CD4-positive, alpha-beta T cell treated with Interleukin-6 at 100 ng/mL for 8 hours (primary cell): Measurements from ENCODE around the gene SRL.

Source experiments
- DNase-seq: peaks from one replicate; pipeline ENCODE4 v3.0.0-alpha.2; 2020; ENCODE audit warnings: mixed read lengths, low spot score

The SRL gene

GRCh38 chr16:4202615-4203345 is 39.1 kb downstream of the SRL start:
- no peak for DNase-seq

GRCh38 chr16:4200781-4201137 is 41.1 kb downstream of the SRL start:
- DNase-seq = no peak

- DNase-seq = peak; percentile 16
Observed at GRCh38 chr16:4200000-4200780, 41.7 kb downstream of the SRL start.

- DNase-seq = no peak
Observed at GRCh38 chr16:4198816-4199215, 43.1 kb downstream of the SRL start.

- no peak for DNase-seq
Observed at GRCh38 chr16:4194661-4195060, 47.2 kb downstream of the SRL start.

GRCh38 chr16:4193920-4194319 is 48.0 kb downstream of the SRL start:
- no peak for DNase-seq

GRCh38 chr16:4192206-4192605 is 49.7 kb downstream of the SRL start:
- DNase-seq = no peak

- no peak for DNase-seq
Observed at GRCh38 chr16:4190712-4191333, 51.1 kb downstream of the SRL start.

GRCh38 chr16:4190086-4190485 is 51.8 kb downstream of the SRL start:
- DNase-seq = no peak

- DNase-seq = no peak
Observed at GRCh38 chr16:4184038-4184702, 57.7 kb downstream of the SRL start.

GRCh38 chr16:4183237-4184037 is 58.4 kb downstream of the SRL start:
- DNase-seq = peak; percentile 89

GRCh38 chr16:4182581-4183236 is 59.2 kb downstream of the SRL start:
- DNase-seq = no peak

GRCh38 chr16:4180511-4180910 is 61.4 kb downstream of the SRL start:
- no peak for DNase-seq

- DNase-seq = no peak
Observed at GRCh38 chr16:4179763-4180260, 62.1 kb downstream of the SRL start.

- no peak for DNase-seq
Observed at GRCh38 chr16:4179020-4179419, 62.9 kb downstream of the SRL start.

GRCh38 chr16:4178468-4179010 is 63.3 kb downstream of the SRL start:
- DNase-seq = no peak

- no peak for DNase-seq
Observed at GRCh38 chr16:4176906-4177417, 64.9 kb downstream of the SRL start.

- DNase-seq = no peak
Observed at GRCh38 chr16:4175849-4176248, 66.0 kb downstream of the SRL start.

- no peak for DNase-seq
Observed at GRCh38 chr16:4172070-4172469, 69.8 kb downstream of the SRL start.

GRCh38 chr16:4169415-4169814 is 72.5 kb downstream of the SRL start:
- DNase-seq = no peak

- no peak for DNase-seq
Observed at GRCh38 chr16:4166821-4167220, 75.1 kb downstream of the SRL start.
